K562 (cell line): Measurements from ENCODE around the gene ODAD4. TPM values are rescaled to one million over a fixed set of nuclear protein-coding genes. Genes with fewer than 3 reads are reported as not detected.

ENCODE experiments used
- ATAC-seq: fragments of 200-7000 bp; cut with Tn5 transposase; 3 replicates; pipeline ENCODE4 v1.9.1; 2020; ENCODE audit warnings: moderate library complexity
- BruUV-seq: library from RNA; stranded (reverse); fragments of 400-500 nt; replicated peaks from 2 replicates; lab custom pipeline; 2021; lab: Mats Ljungman, UMichigan
- CTCF ChIA-PET: fragments of 300-600 bp; formaldehyde crosslinking; extraction: SDS; loops from one replicate; lab custom pipeline; 2021; ENCODE audit warnings: low intra/inter-chr PET ratio; lab: Yijun Ruan, JAX
- POLR2A ChIA-PET: fragments of 300-600, 350-650 bp; sonication (Branson Sonifier 250); formaldehyde crosslinking; extraction: SDS; loops from one replicate; lab custom pipeline; 2021; ENCODE audit warnings: antibody characterized with exemption, inconsistent platforms; lab: Yijun Ruan, JAX
- DNase-seq, 4 experiments: peaks; one replicate each; pipeline versions ENCODE4 v3.0.0 to v3.0.0-alpha.2; 2011 to 2018; ENCODE audit warnings: low spot score in 3 of 4, mixed read lengths in 3 of 4; ENCODE audit errors: extremely low read depth in 1 of 4
- FAIRE-seq: peaks from 2 replicates; lab custom pipeline; 2011; peaks lifted over from hg19 to GRCh38; lab: Jason Lieb, UNC
- H2AFZ ChIP-seq: 2 replicates; pipeline ENCODE4 v1.6.0; 2011; ENCODE audit warnings: low read depth, low read length, control low read depth, inconsistent platforms
- H3K27ac ChIP-seq: fragments of 200-600 bp; 3 replicates; pipeline ENCODE4 v1.8.0; 2011; ENCODE audit warnings: low read depth, mild to moderate bottlenecking, control low read depth, inconsistent platforms, low read length, moderate library complexity, mixed read lengths; ENCODE audit errors: extremely low read depth
- H3K27me3 ChIP-seq, 2 experiments: fragments of 300-600 bp in 1 of 2; 2 replicates in 1 of 2; 3 replicates in 1 of 2; pipeline versions ENCODE4 v1.6.0 to v1.8.0; 2011; ENCODE audit warnings: inconsistent platforms in 2 of 2, low read length in 2 of 2, mild to moderate bottlenecking in 1 of 2, mixed read lengths in 1 of 2, moderate library complexity in 1 of 2; ENCODE audit not compliant: control insufficient read depth in 2 of 2, insufficient read depth in 2 of 2
- H3K36me3 ChIP-seq: fragments of 300-600 bp; 3 replicates; pipeline ENCODE4 v1.8.0; 2011; ENCODE audit warnings: mild to moderate bottlenecking, low read length, inconsistent platforms; ENCODE audit not compliant: control insufficient read depth, insufficient read depth
- H3K4me1 ChIP-seq, 2 experiments: fragments of 200-600 bp in 1 of 2; replicated peaks in 1 of 2; 2 replicates in 1 of 2; 3 replicates in 1 of 2; pipeline versions ENCODE4 v1.5.1 to v1.8.0; 2011; ENCODE audit warnings: inconsistent platforms in 2 of 2, low read length in 2 of 2, mild to moderate bottlenecking in 1 of 2, mixed read lengths in 1 of 2, moderate library complexity in 1 of 2; ENCODE audit not compliant: control insufficient read depth in 2 of 2, insufficient read depth in 2 of 2
- H3K4me2 ChIP-seq: 2 replicates; pipeline ENCODE4 v1.6.1; 2011; ENCODE audit warnings: low read length, control low read depth, inconsistent platforms, mixed read lengths; ENCODE audit not compliant: insufficient read depth
- H3K4me3 ChIP-seq: fragments of 200-600 bp; sonication (generic), shearing (Covaris generic); 2 replicates; pipeline ENCODE4 v1.5.1; 2016; ENCODE audit warnings: control low read depth, inconsistent platforms
- H3K79me2 ChIP-seq: fragments of 200-600 bp; 3 replicates; pipeline ENCODE4 v1.8.0; 2011; ENCODE audit warnings: low read length, inconsistent platforms; ENCODE audit not compliant: control insufficient read depth, insufficient read depth
- H3K9ac ChIP-seq, 2 experiments: 2 replicates each; pipeline versions ENCODE4 v1.6.0 to v1.6.1; 2011; ENCODE audit warnings: low read depth in 2 of 2, low read length in 2 of 2, control low read depth in 1 of 2, inconsistent platforms in 1 of 2, mild to moderate bottlenecking in 1 of 2, mixed read lengths in 1 of 2; ENCODE audit not compliant: insufficient read depth in 1 of 2
- H3K9me1 ChIP-seq: one replicate; pipeline ENCODE4 v1.6.0; 2011; ENCODE audit warnings: inconsistent platforms, mild to moderate bottlenecking, low read length, moderate library complexity; ENCODE audit not compliant: control insufficient read depth, insufficient read depth
- H3K9me3 ChIP-seq: replicated peaks from 2 replicates; pipeline ENCODE4 v1.5.1; 2011; ENCODE audit warnings: low read depth, low read length, inconsistent platforms; ENCODE audit not compliant: control insufficient read depth, insufficient read depth
- H4K20me1 ChIP-seq: replicated peaks from 2 replicates; pipeline ENCODE4 v1.6.1; 2011; ENCODE audit warnings: low read length, inconsistent platforms, mixed read lengths; ENCODE audit not compliant: control insufficient read depth, insufficient read depth
- BMI1 ChIP-seq: fragments of 150-350 bp; IDR thresholded peaks from 2 replicates; pipeline ENCODE4 v1.6.1; 2014; ENCODE audit warnings: low read length
- CC2D1A ChIP-seq: fragments of 450-650 bp; IDR thresholded peaks from 2 replicates; pipeline ENCODE4 v1.6.1; 2017; ENCODE audit warnings: mild to moderate bottlenecking
- CTBP1 ChIP-seq: fragments of 450-650 bp; IDR thresholded peaks from 2 replicates; pipeline ENCODE4 v1.6.1; 2016; ENCODE audit warnings: borderline replicate concordance
- ELF1 ChIP-seq: fragments of 200-800 bp; sonication (Bioruptor generic); IDR thresholded peaks from 2 replicates; pipeline ENCODE4 v1.6.1; 2016; ENCODE audit warnings: missing genetic modification characterization, missing compliant biosample characterization
- ETV6 ChIP-seq, 3 experiments: fragments of 150-350 bp in 1 of 3; sonication (generic) in 1 of 3; formaldehyde crosslinking in 1 of 3; IDR thresholded peaks; 2 replicates each; pipeline versions ENCODE4 v1.6.1 to v1.8.0; 2014 to 2022; ENCODE audit warnings: borderline replicate concordance in 2 of 3, low read depth in 2 of 3, antibody characterized with exemption in 1 of 3, low read length in 1 of 3, mild to moderate bottlenecking in 1 of 3, missing genetic modification reagents in 1 of 3
- RB1 ChIP-seq: fragments of 450-650 bp; IDR thresholded peaks from 2 replicates; pipeline ENCODE4 v1.6.1; 2017; ENCODE audit warnings: low read depth, mild to moderate bottlenecking
- RCOR1 ChIP-seq, 2 experiments: IDR thresholded peaks; 2 replicates each; pipeline ENCODE4 v1.6.1; 2012; ENCODE audit warnings: low read depth in 2 of 2, low read length in 2 of 2, borderline replicate concordance in 1 of 2, improper control_type of control experiment in 1 of 2
- TAL1 ChIP-seq: fragments of 450-650 bp; IDR thresholded peaks from 2 replicates; pipeline ENCODE4 v1.6.1; 2016; ENCODE audit warnings: mild to moderate bottlenecking
- TRIM25 ChIP-seq: fragments of 450-650 bp; IDR thresholded peaks from 2 replicates; pipeline ENCODE4 v1.7.0; 2016; ENCODE audit warnings: borderline replicate concordance
- ZBED1 ChIP-seq: IDR thresholded peaks from 2 replicates; pipeline ENCODE4 v1.6.1; 2014
- ZNF41 ChIP-seq: fragments of 250-450 bp; sonication (Bioruptor Pico); conservative IDR thresholded peaks from 2 replicates; pipeline ENCODE4 v1.4.0; 2020; ENCODE audit warnings: mild to moderate bottlenecking
- WGBS: fragments of 100-300 bp; shearing (Covaris generic); methylation state at CpG from one replicate; pipeline ENCODE4 v1.1.6; 2016; ENCODE audit warnings: low coverage, mixed read lengths; ENCODE audit not compliant: insufficient coverage; ENCODE audit errors: missing lambda C conversion rate; 5-methylcytosine and 5-hydroxymethylcytosine counted together
- in situ Hi-C: fragments of 300-500 bp; cut with MboI; formaldehyde crosslinking; loops from 4 replicates; pipeline ENCODE4 v1.15.0; 2018; ENCODE audit warnings: inconsistent platforms, mixed read lengths
- intact Hi-C: fragments of 100-400 bp; cut with micrococcal nuclease; formaldehyde crosslinking; loops from 2 replicates; pipeline ENCODE4 v1.14.2; 2022
- polyA plus RNA-seq, 8 experiments: library from polyadenylated mRNA; depleted of rRNA in 4 of 8; stranded (reverse) in 5 of 8; unstranded in 3 of 8; fragments of >200 nt; fragmentation: Nextera tagmentation in 2 of 8; fragmentation: Illumina TruSeq in 1 of 8; extraction: Ambion mirVana in 2 of 8; extraction: Trizol in 1 of 8; gene quantifications; 2 replicates each; pipeline versions ENCODE4 v1.2.1 to v1.2.3, GENCODE V29; 2011 to 2014; ENCODE audit warnings: inconsistent platforms in 1 of 8, missing spikeins in 1 of 8
- total RNA-seq, 7 experiments: library from RNA; depleted of rRNA in 6 of 7; stranded (reverse); fragments of >200 nt in 6 of 7; fragmentation: Illumina TruSeq in 2 of 7; extraction: Trizol in 2 of 7; gene quantifications; 2 replicates each; pipeline versions ENCODE4 v1.2.1 to v1.2.3, GENCODE V29; 2011 to 2021; ENCODE audit warnings: low replicate concordance in 1 of 7
- TF ChIP-seq, protein P1 (sequence below), 3 experiments: IDR thresholded peaks in 2 of 3; conservative IDR thresholded peaks in 1 of 3; 2 replicates each; pipeline ENCODE4 v1.5.1; 2011 to 2012; ENCODE audit warnings: low read length in 3 of 3, mild to moderate bottlenecking in 3 of 3, control low read depth in 2 of 3, improper control_type of control experiment in 1 of 3, inconsistent platforms in 1 of 3, low read depth in 1 of 3, mixed read lengths in 1 of 3, moderate library complexity in 1 of 3; ENCODE audit not compliant: insufficient read depth in 2 of 3

ODAD4 gene
- total and polyA plus RNA-seq, 9 of the 15 experiments (the other 6 are each of a cell fraction or from before 2014, with no cell fraction given) = 0.09 to 0.98 (median 0.51) TPM

DNA sequence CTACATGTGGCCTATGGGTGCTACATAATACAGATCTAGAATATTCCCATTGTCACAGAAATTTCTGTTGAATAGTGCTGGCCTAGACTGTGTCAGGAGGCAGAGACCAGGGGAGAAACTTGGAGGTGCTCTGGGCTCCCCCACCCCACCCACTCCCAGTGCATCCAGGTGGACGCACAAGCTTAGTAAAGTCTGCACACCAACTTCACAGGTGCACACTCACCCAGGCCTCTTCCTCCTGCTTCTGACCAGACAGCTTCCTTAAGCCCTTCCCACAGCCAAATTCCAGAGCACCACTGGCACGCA is 28.6 kb downstream of the ODAD4 start (continued):
- TF ChIP-seq, protein P1, sequence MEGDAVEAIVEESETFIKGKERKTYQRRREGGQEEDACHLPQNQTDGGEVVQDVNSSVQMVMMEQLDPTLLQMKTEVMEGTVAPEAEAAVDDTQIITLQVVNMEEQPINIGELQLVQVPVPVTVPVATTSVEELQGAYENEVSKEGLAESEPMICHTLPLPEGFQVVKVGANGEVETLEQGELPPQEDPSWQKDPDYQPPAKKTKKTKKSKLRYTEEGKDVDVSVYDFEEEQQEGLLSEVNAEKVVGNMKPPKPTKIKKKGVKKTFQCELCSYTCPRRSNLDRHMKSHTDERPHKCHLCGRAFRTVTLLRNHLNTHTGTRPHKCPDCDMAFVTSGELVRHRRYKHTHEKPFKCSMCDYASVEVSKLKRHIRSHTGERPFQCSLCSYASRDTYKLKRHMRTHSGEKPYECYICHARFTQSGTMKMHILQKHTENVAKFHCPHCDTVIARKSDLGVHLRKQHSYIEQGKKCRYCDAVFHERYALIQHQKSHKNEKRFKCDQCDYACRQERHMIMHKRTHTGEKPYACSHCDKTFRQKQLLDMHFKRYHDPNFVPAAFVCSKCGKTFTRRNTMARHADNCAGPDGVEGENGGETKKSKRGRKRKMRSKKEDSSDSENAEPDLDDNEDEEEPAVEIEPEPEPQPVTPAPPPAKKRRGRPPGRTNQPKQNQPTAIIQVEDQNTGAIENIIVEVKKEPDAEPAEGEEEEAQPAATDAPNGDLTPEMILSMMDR (IDR thresholded peaks at IDR 0.05 in 2 of 3, conservative IDR thresholded peaks at IDR 0.05 in 1 of 3; ENCODE audit: insufficient read depth in 2 of 3, low read depth in 1 of 3, low read length in 3 of 3) = no peak
- TF ChIP-seq ZNF41 (CRISPR knock-in tag) (no peak), ZBED1 (no peak)

DNA sequence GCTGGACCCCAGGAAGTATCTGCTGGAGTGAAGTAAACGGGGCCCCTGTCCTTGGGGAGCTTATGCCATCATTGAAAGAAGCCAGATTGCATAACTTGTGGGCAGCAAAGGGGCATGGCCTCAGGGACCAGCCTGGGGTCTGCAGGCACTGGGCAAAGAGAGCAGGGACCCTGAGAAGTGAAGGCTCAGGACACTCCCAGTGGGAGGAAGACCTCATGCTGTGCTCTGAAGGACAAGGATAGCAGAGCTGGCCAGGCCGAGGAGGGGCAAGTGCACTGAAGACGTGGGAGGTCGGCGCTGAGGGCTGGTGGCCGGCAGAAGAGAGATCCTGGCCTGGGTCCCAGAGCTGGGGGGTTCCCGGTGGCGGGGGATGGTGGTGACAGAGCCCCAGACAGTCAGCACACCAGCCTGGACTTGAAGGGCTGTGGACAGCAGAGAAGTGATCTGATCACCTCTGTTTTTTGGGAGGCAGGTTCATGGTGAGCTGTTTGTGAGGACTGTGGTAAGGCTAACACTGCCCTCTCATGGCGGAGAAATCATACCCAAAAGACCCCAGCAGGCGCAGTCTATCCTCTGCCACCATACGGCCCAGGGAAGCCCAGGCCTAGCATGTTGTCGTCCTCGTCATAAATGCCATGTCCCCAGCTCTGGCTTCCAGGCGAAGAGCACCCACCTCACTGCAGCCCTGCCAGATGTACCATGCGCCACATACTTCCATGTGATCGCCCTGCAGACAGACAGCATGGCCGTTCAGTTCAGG is 29.1 kb downstream of the ODAD4 start:
- Histone ChIP-seq H3K9ac (peak overlapping the region; percentile 24 to 62; a peak in 3 of 4 replicates), H3K9me1 (peaks cover 3% of the 10 kb centered on the region), H3K79me2 (no peaks in the 10 kb centered on the region), H3K36me3 (no peaks in the 10 kb centered on the region), H3K27ac (peak overlapping the region; percentile 28; the same call in 1 of the 3 replicates), H3K4me2 (peak overlapping the region; percentile 21; the same call in 1 of the 2 replicates), H3K4me1 (peaks cover 23 to 29% of the 10 kb centered on the region in 2 experiments), H3K4me3 (no peak overlapping the region), H4K20me1 (no peaks in the 10 kb centered on the region), H3K9me3 (no peaks in the 10 kb centered on the region), H2AFZ (peak overlapping the region; percentile 98), H3K27me3 (no peaks in the 10 kb centered on the region)
- ChIA-PET CTCF (interaction anchor here (1.5 to 1.8 kb wide), 2 partner anchors 29 to 221 kb away, joined by 9 to 14 read pairs; partner anchors contain the start of gene ODAD4), POLR2A (interaction anchor here (0.6 to 3.0 kb wide), 10 partner anchors 10 to 546 kb away, joined by 3 to 9 read pairs (median 3); partner anchors contain the start of genes JUP, KLHL11 and ODAD4)
- FAIRE-seq (peak; percentile 87), DNase-seq (peak; percentile 58 to 80 (median 69)), ATAC-seq (peak; percentile 88)
- no TSS peak for BruUV-seq
- WGBS = 39% methylated on average over 14 of the region's 17 CpGs
- intact Hi-C loops = loop anchor here (1.0 to 5.0 kb wide), 6 partner anchors 29 to 448 kb away; partner anchors contain the start of genes ACLY, KCNH4 and ODAD4
- in situ Hi-C loops = loop anchor here (5.0 kb wide), 3 partner anchors 57 to 222 kb away; partner anchors contain the start of gene DHX58
- TF ChIP-seq CC2D1A (0 out of 2 replicates have a peak, but pooled peaks have one; percentile 24), RB1 (0 out of 2 replicates have a peak, but pooled peaks have one; percentile 30), ELF1 (tag) (no peak), BMI1 (no peak), TAL1 (no peak), RCOR1 (IDR thresholded peaks at IDR 0.05; ENCODE audit: borderline replicate concordance in 1 of 2, low read depth in 2 of 2, low read length in 2 of 2) (peak in 1 of 2 experiments; percentile 33; a peak in 1 of 4 replicates), CTBP1 (peak; percentile 51; the same call in 1 of the 2 replicates), TRIM25 (no peak), ETV6 (IDR thresholded peaks at IDR 0.05; ENCODE audit: borderline replicate concordance in 1 of 2, low read depth in 2 of 2, low read length in 1 of 2) (no peak), ETV6 (CRISPR knock-in tag; IDR thresholded peaks at IDR 0.05; ENCODE audit: borderline replicate concordance) (no peak)
- TF ChIP-seq, protein P1 (IDR thresholded peaks at IDR 0.05 in 2 of 3, conservative IDR thresholded peaks at IDR 0.05 in 1 of 3; ENCODE audit: insufficient read depth in 2 of 3, low read depth in 1 of 3, low read length in 3 of 3) = peak; percentile 79 to 88 (median 83)
